Endothelial cell of umbilical vein (primary cell): Measurements from ENCODE around the gene COBLL1.

ENCODE experiments used
- CTCF ChIP-seq, 2 donors: IDR thresholded peaks; 1 replicate in 1 of 2; 2 replicates in 1 of 2; pipeline ENCODE4 v1.5.1; 2011; ENCODE audit warnings: low read length in 2 of 2, mild to moderate bottlenecking in 2 of 2, moderate library complexity in 2 of 2, control low read depth in 1 of 2, inconsistent platforms in 1 of 2, low read depth in 1 of 2; ENCODE audit not compliant: insufficient read depth in 1 of 2; ENCODE audit errors: extremely low read depth in 1 of 2
- EZH2 ChIP-seq: IDR thresholded peaks from 2 replicates; pipeline ENCODE4 v1.6.1; 2012; ENCODE audit warnings: borderline replicate concordance, low read depth, mild to moderate bottlenecking, moderate library complexity, low read length, inconsistent platforms; ENCODE audit not compliant: severe bottlenecking
- FOS ChIP-seq: IDR thresholded peaks from 2 replicates; pipeline ENCODE4 v1.6.1; 2011; ENCODE audit warnings: mild to moderate bottlenecking, low read length, moderate library complexity, borderline replicate concordance; ENCODE audit not compliant: insufficient read depth
- GATA2 ChIP-seq: IDR thresholded peaks from 2 replicates; pipeline ENCODE4 v1.7.0; 2011; ENCODE audit warnings: low read depth, mild to moderate bottlenecking, moderate library complexity, mixed read lengths, low read length; ENCODE audit not compliant: insufficient read length, insufficient read depth
- JUN ChIP-seq: IDR thresholded peaks from 2 replicates; pipeline ENCODE4 v1.6.1; 2011; ENCODE audit warnings: borderline replicate concordance, low read depth; ENCODE audit not compliant: insufficient read length, insufficient read depth
- MAX ChIP-seq: IDR thresholded peaks from 2 replicates; pipeline ENCODE4 v1.6.1; 2011; ENCODE audit not compliant: insufficient read depth, insufficient read length
- MYC ChIP-seq: IDR thresholded peaks from one replicate; pipeline ENCODE4 v1.6.1; 2011; ENCODE audit warnings: mild to moderate bottlenecking, low read depth, low read length
- POLR2A ChIP-seq: IDR thresholded peaks from 2 replicates; pipeline ENCODE4 v1.6.1; 2012; ENCODE audit warnings: low read depth, mild to moderate bottlenecking, control low read depth, low read length
- POLR2AphosphoS5 ChIP-seq: IDR thresholded peaks from 2 replicates; pipeline ENCODE4 v1.6.1; 2012; ENCODE audit warnings: low read depth, mild to moderate bottlenecking, control low read depth, low read length, moderate library complexity; ENCODE audit not compliant: insufficient read depth

GRCh38 chr2:164792316-164793170, 49.1 kb downstream of the COBLL1 start:
- no peak for TF ChIP-seq CTCF (IDR thresholded peaks at IDR 0.05; ENCODE audit: extremely low read depth in 1 of 2, insufficient read depth in 1 of 2, low read depth in 1 of 2, low read length in 2 of 2)
- TF ChIP-seq POLR2AphosphoS5 = no peak
- TF ChIP-seq MYC = no peak
- TF ChIP-seq POLR2A = no peak
- no peak for TF ChIP-seq FOS
- TF ChIP-seq EZH2 = no peak
- no peak for TF ChIP-seq GATA2
- TF ChIP-seq MAX = no peak
- TF ChIP-seq JUN = no peak
